ENCODE results near the gene ADCY9. TPM values are rescaled to one million over a fixed set of nuclear protein-coding genes. Genes with fewer than 3 reads are reported as not detected.
"Not testable (repeated sequence)": the region's sequence is repeated elsewhere in the genome, so short reads cannot be mapped to it uniquely, and the experiment has no call there.

ADCY9 gene
- total and polyA plus RNA-seq, 7 donors = 1.8 to 28.0 (median 12.5) TPM

GRCh38 chr16:4049031-4049430, 67.2 kb downstream of the ADCY9 start:
- intact Hi-C loops (cut with DNase I) = no loop called here
- WGBS, 2 donors = 95 to 96% methylated on average over 8 of the region's 8 CpGs
- Histone ChIP-seq H3K9me3 (no peaks in the 10 kb centered on the region), H3K27ac (no peak overlapping the region), H3K27me3 (no peaks in the 10 kb centered on the region), H3K4me3 (no peak overlapping the region), H3K36me3 (no peaks in the 10 kb centered on the region), H3K4me1 (peaks cover 0 to 40% (median 36%) of the 10 kb centered on the region in 4 donors)
- TF ChIP-seq POLR2AphosphoS5 (IDR thresholded peaks at IDR 0.05) (no peak), CTCF (IDR thresholded peaks at IDR 0.05) (no peak), POLR2A (IDR thresholded peaks at IDR 0.05) (no peak), EP300 (IDR thresholded peaks at IDR 0.05) (no peak)
- peak; percentile 24 for DNase-seq

DNA sequence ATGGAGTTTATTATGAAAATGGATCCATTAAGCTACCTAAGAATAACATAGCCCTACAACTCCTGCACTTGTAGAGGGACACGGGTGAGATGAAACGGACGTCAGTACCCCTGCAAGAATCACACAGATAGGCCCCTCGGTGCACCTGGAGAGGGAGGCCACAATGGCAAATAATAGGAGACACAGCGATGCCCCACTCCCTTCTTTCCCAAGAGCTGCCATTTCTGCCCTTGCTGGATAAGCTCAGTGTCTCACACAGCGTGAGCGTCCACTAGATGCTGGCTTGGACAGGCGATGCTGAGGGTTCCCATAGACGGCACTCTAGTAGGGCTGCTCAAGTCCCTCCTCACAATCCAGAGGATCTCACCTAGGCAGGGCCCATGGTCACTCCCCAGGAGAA, 67.8 kb downstream of the ADCY9 start:
- Histone ChIP-seq H3K36me3 (no peaks in the 10 kb centered on the region), H3K9me3 (no peaks in the 10 kb centered on the region), H3K4me3 (no peak overlapping the region), H3K27me3 (no peaks in the 10 kb centered on the region), H3K27ac (peak overlapping the region in 2 of 4 donors; percentile 46 to 49), H3K4me1 (peaks cover 0 to 35% (median 30%) of the 10 kb centered on the region in 4 donors)
- 92 to 94% methylated on average over 9 of the region's 9 CpGs for WGBS, 2 donors
- peak; percentile 35 for DNase-seq
- TF ChIP-seq POLR2AphosphoS5 (IDR thresholded peaks at IDR 0.05) (no peak), CTCF (IDR thresholded peaks at IDR 0.05) (no peak), EP300 (IDR thresholded peaks at IDR 0.05) (no peak), POLR2A (IDR thresholded peaks at IDR 0.05) (no peak)
- intact Hi-C loops (cut with DNase I) = no loop called here

DNA sequence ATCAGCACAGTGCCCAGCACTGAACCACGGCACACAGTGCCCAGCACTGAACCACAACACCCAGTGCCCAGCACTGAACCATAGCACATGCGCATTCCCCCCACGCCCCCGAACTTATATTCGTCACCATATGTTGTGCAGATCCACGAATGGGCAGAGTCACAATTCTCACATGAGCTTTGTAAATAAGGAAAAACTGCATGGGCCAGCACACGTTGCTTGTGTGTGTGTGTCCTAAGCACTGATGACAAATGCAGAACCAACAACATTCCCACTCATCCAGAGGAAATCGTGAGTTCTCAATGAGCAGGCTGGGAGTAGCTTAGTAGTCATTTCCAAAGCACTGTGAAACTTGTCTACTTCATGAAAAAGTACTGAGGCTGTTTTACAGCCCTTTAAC, 70.0 kb downstream of the ADCY9 start:
- no peaks in the 10 kb centered on the region for H3K27me3 ChIP-seq
- intact Hi-C loops (cut with DNase I) = no loop called here
- H3K27ac ChIP-seq = no peak overlapping the region
- no peak overlapping the region for H3K4me3 ChIP-seq
- no peaks in the 10 kb centered on the region for H3K9me3 ChIP-seq
- 91% methylated on average over 8 of the region's 8 CpGs for WGBS, 2 donors
- H3K36me3 ChIP-seq = no peaks in the 10 kb centered on the region
- TF ChIP-seq POLR2AphosphoS5 (IDR thresholded peaks at IDR 0.05) (no peak), EP300 (IDR thresholded peaks at IDR 0.05) (no peak), POLR2A (IDR thresholded peaks at IDR 0.05) (no peak), CTCF (IDR thresholded peaks at IDR 0.05) (no peak)
- peaks cover 0 to 24% (median 19%) of the 10 kb centered on the region in 4 donors for H3K4me1 ChIP-seq
- no peak for DNase-seq

DNA sequence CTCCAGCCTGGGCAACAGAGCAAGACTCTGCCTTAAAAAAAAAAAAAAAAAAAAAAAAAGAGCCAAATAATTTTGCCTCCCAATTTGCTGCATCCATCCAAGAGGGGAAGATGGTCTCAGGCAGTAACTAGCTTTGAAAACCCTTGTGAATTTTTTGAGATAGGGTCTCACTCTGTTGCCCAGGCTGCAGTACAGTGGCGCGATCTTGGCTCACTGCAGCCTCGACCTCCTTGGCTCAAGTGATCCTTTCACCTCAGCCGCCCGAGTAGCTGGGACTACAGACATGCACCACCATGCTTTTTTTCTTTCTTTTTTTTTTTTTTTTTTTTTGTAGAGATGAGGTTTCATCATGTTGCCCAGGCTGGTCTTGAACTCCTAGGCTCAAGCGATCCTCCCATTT, 70.7 kb downstream of the ADCY9 start:
- H3K36me3 ChIP-seq; H3K9me3 ChIP-seq; intact Hi-C loops (cut with DNase I); H3K27me3 ChIP-seq; H3K4me3 ChIP-seq: not testable (repeated sequence)
- Histone ChIP-seq H3K4me1 (peaks cover 0 to 24% (median 19%) of the 10 kb centered on the region in 4 donors), H3K27ac (peak overlapping the region in 2 of 4 donors; percentile 65 to 76)
- 81 to 96% methylated on average over 6 of the region's 6 CpGs for WGBS, 2 donors
- DNase-seq = peak; percentile 5

DNA sequence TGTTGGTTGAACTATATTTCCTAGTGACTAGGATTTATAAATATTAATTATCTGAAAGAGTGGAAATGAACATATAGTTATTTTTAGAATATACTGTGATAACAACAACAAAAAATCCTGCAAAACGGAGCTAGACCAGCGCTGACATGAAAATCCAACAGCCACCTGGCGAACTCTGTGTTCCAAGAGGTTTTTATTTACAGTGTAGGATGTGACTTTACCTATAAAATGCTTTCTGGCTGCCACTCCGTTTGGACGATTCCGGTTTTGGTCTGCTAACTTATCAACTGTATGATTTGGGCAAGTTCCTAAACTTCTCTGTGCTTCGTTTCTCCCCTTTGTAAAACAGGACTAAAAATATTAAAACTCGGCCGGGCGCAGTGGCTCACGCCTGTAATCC, 73.7 kb downstream of the ADCY9 start:
- no peaks in the 10 kb centered on the region for H3K9me3 ChIP-seq
- no peak overlapping the region for H3K4me3 ChIP-seq
- intact Hi-C loops (cut with DNase I) = no loop called here
- 92 to 93% methylated on average over 11 of the region's 11 CpGs for WGBS, 2 donors
- TF ChIP-seq CTCF (IDR thresholded peaks at IDR 0.05) (no peak), POLR2A (IDR thresholded peaks at IDR 0.05) (no peak), POLR2AphosphoS5 (IDR thresholded peaks at IDR 0.05) (no peak)
- no peaks in the 10 kb centered on the region for H3K27me3 ChIP-seq
- H3K4me1 ChIP-seq = peaks cover 0 to 13% (median 10%) of the 10 kb centered on the region in 4 donors
- DNase-seq = peak; percentile 18
- H3K27ac ChIP-seq = no peak overlapping the region
- H3K36me3 ChIP-seq = no peaks in the 10 kb centered on the region
